Right lobe of liver (tissue), 4 donors: ENCODE data around the gene POP4.

ENCODE experiments used
- POLR2A ChIP-seq: fragments of 450-650 bp; IDR thresholded peaks from one replicate; pipeline ENCODE4 v1.6.1; 2017; ENCODE audit warnings: antibody characterized with exemption, mild to moderate bottlenecking
- TF ChIP-seq, protein P1 (sequence below), 4 donors: fragments of 200-600 bp in 3 of 4; fragments of 450-650 bp in 1 of 4; IDR thresholded peaks; one replicate each; pipeline versions ENCODE4 v1.5.1 to v1.8.0; 2016 to 2022; ENCODE audit warnings: antibody characterized with exemption in 4 of 4, mild to moderate bottlenecking in 2 of 4
- donor health status: DM: no; HTN: no; CAD: no.
- donor health status: DM: no; HTN: no; CAD: no.
- donor health status: DM: no; HTN: yes; CAD: no.

DNA sequence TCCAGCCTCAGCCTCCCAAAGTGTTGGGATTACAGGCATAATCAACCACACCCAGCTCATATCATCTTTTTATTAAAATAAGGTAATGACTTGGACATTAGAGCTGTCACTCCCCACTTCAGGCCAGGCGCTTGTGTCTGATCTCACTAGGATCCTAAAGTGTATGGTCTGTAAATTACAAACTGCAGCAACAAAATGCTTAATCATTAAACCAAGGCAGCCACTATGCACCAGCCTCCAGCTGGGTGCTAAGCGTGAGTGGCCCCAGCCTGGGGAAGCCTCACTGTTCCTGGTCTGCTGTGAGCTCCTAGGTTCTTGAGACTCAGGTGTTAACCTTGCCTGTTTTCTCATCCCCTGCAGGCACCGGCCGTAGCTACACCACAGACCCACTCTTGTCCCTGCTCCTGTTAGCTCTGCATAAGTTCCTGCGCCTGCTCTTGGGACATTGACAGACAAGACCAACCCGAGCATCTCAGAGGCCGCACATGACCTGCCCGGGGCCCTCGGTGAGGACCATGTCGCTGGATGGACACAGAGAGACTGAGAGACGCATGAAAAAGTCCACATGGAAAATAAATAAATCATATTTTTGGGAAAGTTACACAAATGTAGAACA, 42.5 kb upstream of the POP4 start:
- TF ChIP-seq, protein P1, sequence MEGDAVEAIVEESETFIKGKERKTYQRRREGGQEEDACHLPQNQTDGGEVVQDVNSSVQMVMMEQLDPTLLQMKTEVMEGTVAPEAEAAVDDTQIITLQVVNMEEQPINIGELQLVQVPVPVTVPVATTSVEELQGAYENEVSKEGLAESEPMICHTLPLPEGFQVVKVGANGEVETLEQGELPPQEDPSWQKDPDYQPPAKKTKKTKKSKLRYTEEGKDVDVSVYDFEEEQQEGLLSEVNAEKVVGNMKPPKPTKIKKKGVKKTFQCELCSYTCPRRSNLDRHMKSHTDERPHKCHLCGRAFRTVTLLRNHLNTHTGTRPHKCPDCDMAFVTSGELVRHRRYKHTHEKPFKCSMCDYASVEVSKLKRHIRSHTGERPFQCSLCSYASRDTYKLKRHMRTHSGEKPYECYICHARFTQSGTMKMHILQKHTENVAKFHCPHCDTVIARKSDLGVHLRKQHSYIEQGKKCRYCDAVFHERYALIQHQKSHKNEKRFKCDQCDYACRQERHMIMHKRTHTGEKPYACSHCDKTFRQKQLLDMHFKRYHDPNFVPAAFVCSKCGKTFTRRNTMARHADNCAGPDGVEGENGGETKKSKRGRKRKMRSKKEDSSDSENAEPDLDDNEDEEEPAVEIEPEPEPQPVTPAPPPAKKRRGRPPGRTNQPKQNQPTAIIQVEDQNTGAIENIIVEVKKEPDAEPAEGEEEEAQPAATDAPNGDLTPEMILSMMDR (IDR thresholded peaks at IDR 0.05), result no peak
- TF ChIP-seq POLR2A, result no peak
